ENCODE data around the gene GLB1L3.
"Not testable (repeated sequence)": the region's sequence is repeated elsewhere in the genome, so short reads cannot be mapped to it uniquely, and the experiment has no call there.

GLB1L3 gene

GRCh38 chr11:134252346-134253187, 23.6 kb upstream of the GLB1L3 start:
- peak in 6 of 51 donors; percentile 18 to 38 (median 32) for DNase-seq

- peak; percentile 33 to 98 (median 95) for DNase-seq
Measured at GRCh38 chr11:134253188-134253993, 22.8 kb upstream of the GLB1L3 start, which contains the start of the genes ACAD8 and THYN1. Gene ACAD8 (plus strand): TSS chr11:134253568. CDS start chr11:134253601, 33 bp downstream. Gene THYN1 (minus strand): TSS chr11:134253352. CDS start chr11:134252882, 470 bp downstream.

- DNase-seq: no peak
Measured at GRCh38 chr11:134254433-134255183, 21.6 kb upstream of the GLB1L3 start.

GRCh38 chr11:134255184-134255561, 21.0 kb upstream of the GLB1L3 start:
- DNase-seq: not testable (repeated sequence)

GRCh38 chr11:134257101-134257500, 19.1 kb upstream of the GLB1L3 start:
- no peak for DNase-seq

GRCh38 chr11:134258577-134258976, 17.6 kb upstream of the GLB1L3 start:
- no peak for DNase-seq

- DNase-seq: no peak
Measured at GRCh38 chr11:134260503-134260902, 15.7 kb upstream of the GLB1L3 start.

- DNase-seq: no peak
Measured at GRCh38 chr11:134260983-134261382, 15.2 kb upstream of the GLB1L3 start.

- no peak for DNase-seq
Measured at GRCh38 chr11:134261626-134262488, 14.3 kb upstream of the GLB1L3 start.

- no peak for DNase-seq
Measured at GRCh38 chr11:134264966-134265764, 11.0 kb upstream of the GLB1L3 start.

- DNase-seq: no peak
Measured at GRCh38 chr11:134266440-134266839, 9.7 kb upstream of the GLB1L3 start.

GRCh38 chr11:134266841-134267251, 9.3 kb upstream of the GLB1L3 start:
- no peak for DNase-seq

- DNase-seq: no peak
Measured at GRCh38 chr11:134267461-134267860, 8.7 kb upstream of the GLB1L3 start.

- DNase-seq: no peak
Measured at GRCh38 chr11:134267966-134268365, 8.2 kb upstream of the GLB1L3 start.

- DNase-seq: no peak
Measured at GRCh38 chr11:134270250-134270714, 5.9 kb upstream of the GLB1L3 start.

GRCh38 chr11:134271978-134272377, 4.2 kb upstream of the GLB1L3 start:
- no peak for DNase-seq

- no peak for DNase-seq
Measured at GRCh38 chr11:134272381-134273316, 3.5 kb upstream of the GLB1L3 start.

- no peak for DNase-seq
Measured at GRCh38 chr11:134273317-134273712, 2.9 kb upstream of the GLB1L3 start.

- DNase-seq: no peak
Measured at GRCh38 chr11:134275188-134275533, 1.0 kb upstream of the GLB1L3 start.
